GM12873 (cell line): ENCODE measurements around the gene MED1.

Experiments
- CTCF ChIP-seq: IDR thresholded peaks from 2 replicates; pipeline ENCODE4 v1.5.1; 2012; ENCODE audit warnings: low read depth, mild to moderate bottlenecking, moderate library complexity, low read length, control low read depth; ENCODE audit not compliant: insufficient read depth; ENCODE audit errors: missing control alignments

MED1 gene

GRCh38 chr17:39364236-39365025, 86.6 kb downstream of the MED1 start:
- TF ChIP-seq CTCF: no peak

- no peak for TF ChIP-seq CTCF
Measured at GRCh38 chr17:39361064-39361463, 90.0 kb downstream of the MED1 start.

- no peak for TF ChIP-seq CTCF
Measured at GRCh38 chr17:39360537-39360936, 90.5 kb downstream of the MED1 start.

GRCh38 chr17:39359994-39360393, 91.1 kb downstream of the MED1 start:
- no peak for TF ChIP-seq CTCF

GRCh38 chr17:39357986-39358385, 93.1 kb downstream of the MED1 start:
- TF ChIP-seq CTCF: no peak

GRCh38 chr17:39357488-39357887, 93.6 kb downstream of the MED1 start:
- no peak for TF ChIP-seq CTCF
